ENCODE data around the gene FRYL. TPM values are rescaled to one million over a fixed set of nuclear protein-coding genes. Genes with fewer than 3 reads are reported as not detected.

The FRYL gene
- total and polyA plus RNA-seq, 2 of the 8 experiments (the other 6 are each of a cell fraction or from before 2014, with no cell fraction given): 8.0 to 36.5 TPM

DNA sequence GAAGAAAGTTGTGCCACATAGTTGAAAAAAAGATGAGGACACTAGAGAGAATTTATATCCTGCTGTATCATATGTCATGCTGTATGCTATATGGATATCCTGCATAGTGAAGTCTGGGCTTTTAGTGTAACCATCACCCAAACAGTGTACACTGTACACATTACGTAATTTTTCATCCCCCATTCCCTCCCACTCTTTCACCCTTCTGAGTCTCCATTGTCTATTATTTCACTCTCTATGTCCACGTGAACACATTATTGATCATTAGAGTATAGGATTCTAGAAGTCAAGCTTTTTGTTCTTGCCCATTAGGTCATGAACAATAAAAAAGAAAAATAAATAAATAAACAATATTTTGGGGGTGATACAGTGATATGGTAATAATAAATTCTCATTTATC, 18.0 kb upstream of the FRYL start:
- H2BK20ac ChIP-seq (ENCODE audit: low read length): no peak overlapping the region
- H3K27me3 ChIP-seq (replicated peaks in 1 of 4; ENCODE audit: control insufficient read depth in 3 of 4, extremely low read depth in 1 of 4, insufficient read depth in 3 of 4, low read length in 3 of 4): no peaks in the 10 kb centered on the region
- H3K27ac ChIP-seq (ENCODE audit: low read depth, low read length): no peak overlapping the region
- no peak overlapping the region for H2AFZ ChIP-seq (ENCODE audit: low read length)
- H3K36me3 ChIP-seq (ENCODE audit: control insufficient read depth in 2 of 4, insufficient read depth in 4 of 4, low read length in 3 of 4): no peaks in the 10 kb centered on the region
- no peak overlapping the region for H3K56ac ChIP-seq (replicated peaks; ENCODE audit: insufficient read length, low read depth, low read length)
- no peak for FAIRE-seq
- DNase-seq (ENCODE audit: low read depth in 1 of 2, low spot score in 2 of 2): no peak
- H4K20me1 ChIP-seq (replicated peaks in 1 of 2; ENCODE audit: control insufficient read depth in 1 of 2, insufficient read depth in 2 of 2, low read length in 2 of 2): no peaks in the 10 kb centered on the region
- H3K4me1 ChIP-seq (replicated peaks in 1 of 4; ENCODE audit: control insufficient read depth in 3 of 4, insufficient read depth in 4 of 4, low read length in 3 of 4): no peaks in the 10 kb centered on the region
- H4K8ac ChIP-seq (ENCODE audit: extremely low read depth, insufficient read depth, low read length): no peak overlapping the region
- H4K91ac ChIP-seq (replicated peaks; ENCODE audit: insufficient read length, low read length): no peak overlapping the region
- no peak overlapping the region for H3K4me2 ChIP-seq (ENCODE audit: insufficient read depth in 1 of 2, low read depth in 2 of 2, low read length in 2 of 2)
- H3K23ac ChIP-seq (ENCODE audit: insufficient read length): no peak overlapping the region
- CTCF ChIA-PET (ENCODE audit: partially characterized antibody): interaction anchor here (1.0 to 1.2 kb wide), 2 partner anchors 14 to 99 kb away, joined by 3 read pairs; no protein-coding TSS in a partner anchor
- no peak overlapping the region for H3K4ac ChIP-seq (replicated peaks; ENCODE audit: insufficient read length, low read depth, low read length)
- POLR2A ChIA-PET (ENCODE audit: partially characterized antibody): interaction anchor here (1.5 kb wide), 1 partner anchor 30 kb away, joined by 3 read pairs; no protein-coding TSS in a partner anchor
- no peak overlapping the region for H2AK5ac ChIP-seq (ENCODE audit: low read depth, low read length)
- no peak overlapping the region for H3K14ac ChIP-seq (ENCODE audit: insufficient read length)
- H4K5ac ChIP-seq (ENCODE audit: insufficient read length, low read depth, low read length): no peak overlapping the region
- no peak overlapping the region for H3K4me3 ChIP-seq (ENCODE audit: extremely low read depth in 1 of 4, insufficient read depth in 2 of 4, low read depth in 3 of 4, low read length in 4 of 4)
- H2BK15ac ChIP-seq (ENCODE audit: low read length): no peak overlapping the region
- no peaks in the 10 kb centered on the region for H3K79me2 ChIP-seq (ENCODE audit: control insufficient read depth in 1 of 2, insufficient read depth in 2 of 2, low read length in 2 of 2)
- H2BK120ac ChIP-seq (replicated peaks; ENCODE audit: low read depth, low read length): no peak overlapping the region
- 87% methylated on average over 2 of the region's 2 CpGs; no CpG with 5 or more reads in 1 of the 2 experiments for WGBS, 2 experiments (ENCODE audit: extremely low coverage in 1 of 2, insufficient coverage in 1 of 2, insufficient read length in 1 of 2, insufficient replicate concordance in 2 of 2, low coverage in 1 of 2, low lambda C conversion rate in 2 of 2, missing lambda C conversion rate in 1 of 2)
- H3K18ac ChIP-seq (ENCODE audit: extremely low read depth, low read length): no peak overlapping the region
- no peak overlapping the region for H2BK12ac ChIP-seq (ENCODE audit: low read depth, low read length)
- no peaks in the 10 kb centered on the region for H3K9me3 ChIP-seq (ENCODE audit: insufficient read depth in 2 of 2, low read depth in 1 of 2, low read length in 1 of 2)
- no peaks in the 10 kb centered on the region for H3K23me2 ChIP-seq (ENCODE audit: low read depth, low read length)
- H3K9ac ChIP-seq (replicated peaks in 1 of 4; ENCODE audit: extremely low read depth in 1 of 4, low read depth in 3 of 4, low read length in 3 of 4): no peak overlapping the region
- no peaks in the 10 kb centered on the region for H3K79me1 ChIP-seq (ENCODE audit: low read depth, low read length)
- no peak overlapping the region for H2BK5ac ChIP-seq (ENCODE audit: low read depth, low read length)
- TF ChIP-seq SP2 (IDR thresholded peaks at IDR 0.05; ENCODE audit: low read length) (no peak), GTF2F1 (IDR thresholded peaks at IDR 0.05; ENCODE audit: borderline replicate concordance, low read depth, low read length) (no peak), YY1 (IDR thresholded peaks at IDR 0.05; ENCODE audit: low read depth, low read length) (no peak), POLR2AphosphoS5 (IDR thresholded peaks at IDR 0.05; ENCODE audit: low read depth, low read length) (no peak), JUN (IDR thresholded peaks at IDR 0.05; ENCODE audit: low read depth, low read length) (no peak), KDM1A (IDR thresholded peaks at IDR 0.05; ENCODE audit: borderline replicate concordance, low read length) (no peak), NANOG (IDR thresholded peaks at IDR 0.05; ENCODE audit: insufficient read depth, low read depth, low read length, poor library complexity, severe bottlenecking) (no peak), HDAC6 (IDR thresholded peaks at IDR 0.05; ENCODE audit: low read depth, low read length) (no peak), SIRT6 (IDR thresholded peaks at IDR 0.05; ENCODE audit: low read length) (no peak), HDAC2 (IDR thresholded peaks at IDR 0.05; ENCODE audit: borderline replicate concordance in 1 of 2, low read depth in 2 of 2, low read length in 2 of 2) (no peak), CHD1 (IDR thresholded peaks at IDR 0.05; ENCODE audit: low read depth, low read length) (no peak), TAF7 (optimal IDR thresholded peaks at IDR 0.05; ENCODE audit: borderline replicate concordance, low read depth, low read length) (no peak), RNF2 (IDR thresholded peaks at IDR 0.05; ENCODE audit: borderline replicate concordance, low read depth, low read length, missing control alignments, poor library complexity, severe bottlenecking) (no peak), EZH2 (IDR thresholded peaks at IDR 0.05; ENCODE audit: low read depth, low read length, severe bottlenecking) (no peak)

Measured in H1 (cell line).